Suppressor macrophage (primary cell): ENCODE results near the gene USP12.

Experiments used
- DNase-seq, 4 experiments: peaks; one replicate each; pipeline ENCODE4 v3.0.0-alpha.2; 2020 to 2022

Gene USP12

DNA sequence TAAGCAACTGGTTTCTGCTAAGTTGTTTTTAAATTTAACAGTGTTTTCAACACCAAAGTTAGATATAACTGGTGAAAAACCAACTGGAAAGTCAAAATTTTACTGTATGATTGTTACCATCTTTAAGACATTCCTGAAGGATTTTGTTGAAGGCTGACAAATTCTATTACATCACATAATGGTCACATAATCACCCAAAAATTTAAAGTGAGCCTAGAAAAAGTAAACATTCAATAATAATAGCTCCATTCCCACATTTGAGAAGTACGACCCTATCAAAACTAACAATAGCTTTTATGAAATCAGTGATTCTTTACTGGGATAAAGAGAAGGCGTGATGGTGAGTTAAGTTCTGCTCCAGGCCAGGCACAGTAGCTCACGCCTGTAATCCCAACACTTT lies 51.6 kb downstream of the USP12 start:
- no peak for DNase-seq

DNA sequence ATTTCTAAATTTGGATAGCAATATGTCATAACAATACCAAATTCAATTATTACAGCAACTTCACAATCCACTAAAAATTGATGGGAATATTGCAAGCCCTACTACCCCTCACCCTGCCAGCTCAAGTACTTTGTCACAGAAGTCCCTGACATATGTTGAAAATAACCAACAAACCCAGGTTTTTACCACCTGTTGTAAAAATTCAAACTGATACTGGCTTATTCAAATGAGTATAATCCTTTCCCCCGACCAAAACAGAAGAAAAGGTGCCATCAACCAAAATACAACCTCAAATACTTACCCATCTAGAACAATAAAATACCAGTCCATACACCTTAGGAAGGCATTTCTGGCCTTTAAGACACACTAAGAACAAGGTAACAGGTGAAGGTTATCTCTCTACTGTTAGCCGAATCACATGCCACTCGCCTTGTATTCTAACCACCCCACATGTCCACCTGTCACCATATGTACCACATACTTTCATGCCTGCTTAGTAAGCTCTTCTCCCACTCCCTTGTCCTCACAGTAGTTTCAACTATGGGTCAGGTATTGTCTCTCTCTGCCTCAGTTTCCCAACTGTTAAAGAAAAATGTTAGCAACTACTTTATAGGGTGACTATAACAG lies 53.1 kb downstream of the USP12 start:
- no peak for DNase-seq

DNA sequence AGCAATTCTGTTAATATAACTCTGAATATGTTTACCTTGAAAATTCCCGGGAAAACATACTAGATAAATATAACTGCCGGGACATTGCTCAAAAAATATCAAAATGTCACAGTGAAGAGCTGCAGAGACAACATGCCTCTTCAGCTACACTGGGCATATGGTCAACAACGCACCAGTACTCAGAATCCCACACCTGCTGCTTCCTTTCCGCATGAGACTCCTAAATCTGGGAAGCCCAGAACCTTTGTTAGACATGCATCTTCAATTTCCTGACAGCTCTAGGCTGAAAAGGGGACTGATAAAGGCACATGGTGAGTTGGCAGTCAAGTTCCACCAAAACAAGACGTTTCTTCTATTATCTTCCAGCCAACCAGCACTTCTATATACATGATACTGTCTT lies 53.7 kb downstream of the USP12 start:
- no peak for DNase-seq

DNA sequence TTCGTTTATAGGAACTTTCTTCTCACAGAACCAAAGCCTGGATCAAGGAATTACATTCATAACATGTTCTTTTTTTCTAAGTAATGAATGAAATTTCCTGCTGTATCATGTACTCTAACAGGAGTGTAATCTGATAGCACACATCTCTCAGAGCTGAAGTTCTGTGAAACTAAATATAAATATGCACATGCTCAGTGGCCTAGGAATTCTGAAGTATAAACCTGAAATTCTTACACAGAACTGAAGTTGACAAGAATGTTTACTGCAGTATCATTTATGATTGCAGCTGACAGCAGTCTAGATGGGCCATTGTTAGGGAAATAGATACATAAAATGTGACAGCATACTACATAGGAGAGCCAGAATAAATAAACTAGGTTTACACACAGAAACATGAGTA lies 54.5 kb downstream of the USP12 start:
- no peak for DNase-seq

DNA sequence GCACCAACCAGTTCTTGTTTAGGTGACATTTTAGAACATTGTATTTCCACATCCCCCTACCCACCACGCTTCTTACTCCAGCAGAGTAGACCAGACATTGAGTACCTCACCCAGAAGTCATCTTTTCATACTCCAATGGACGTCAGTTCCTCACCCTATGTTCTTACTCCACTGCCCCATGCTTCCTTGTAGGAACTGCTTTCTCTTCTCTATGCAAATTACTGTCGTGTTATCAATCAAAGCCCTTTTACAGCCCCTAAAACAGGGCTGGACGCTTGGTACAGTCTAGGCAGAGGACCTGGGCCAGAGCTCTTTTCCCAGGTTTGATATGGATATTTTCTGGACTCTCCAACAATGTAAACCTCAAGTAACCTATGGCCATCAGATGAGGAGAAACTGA lies 58.2 kb downstream of the USP12 start:
- DNase-seq, result no peak

DNA sequence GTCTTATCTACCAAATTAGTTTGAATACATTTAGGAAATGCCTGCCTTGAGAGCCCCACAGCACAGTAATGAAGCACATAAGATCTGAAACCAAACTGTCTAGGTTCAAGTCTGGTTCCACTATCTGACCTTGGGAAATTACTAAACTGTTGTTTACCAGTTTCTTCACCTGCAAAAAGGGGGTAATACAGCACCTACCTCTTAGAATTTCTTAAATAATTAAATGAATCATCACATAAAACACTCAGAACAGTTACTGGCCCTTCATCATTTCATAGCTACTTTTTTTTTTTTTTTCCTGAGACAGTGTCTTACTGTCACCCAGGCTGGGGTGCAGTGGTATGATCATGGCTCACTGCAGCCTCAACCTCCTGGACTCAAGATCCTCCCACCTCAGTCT lies 59.6 kb downstream of the USP12 start:
- no peak for DNase-seq

DNA sequence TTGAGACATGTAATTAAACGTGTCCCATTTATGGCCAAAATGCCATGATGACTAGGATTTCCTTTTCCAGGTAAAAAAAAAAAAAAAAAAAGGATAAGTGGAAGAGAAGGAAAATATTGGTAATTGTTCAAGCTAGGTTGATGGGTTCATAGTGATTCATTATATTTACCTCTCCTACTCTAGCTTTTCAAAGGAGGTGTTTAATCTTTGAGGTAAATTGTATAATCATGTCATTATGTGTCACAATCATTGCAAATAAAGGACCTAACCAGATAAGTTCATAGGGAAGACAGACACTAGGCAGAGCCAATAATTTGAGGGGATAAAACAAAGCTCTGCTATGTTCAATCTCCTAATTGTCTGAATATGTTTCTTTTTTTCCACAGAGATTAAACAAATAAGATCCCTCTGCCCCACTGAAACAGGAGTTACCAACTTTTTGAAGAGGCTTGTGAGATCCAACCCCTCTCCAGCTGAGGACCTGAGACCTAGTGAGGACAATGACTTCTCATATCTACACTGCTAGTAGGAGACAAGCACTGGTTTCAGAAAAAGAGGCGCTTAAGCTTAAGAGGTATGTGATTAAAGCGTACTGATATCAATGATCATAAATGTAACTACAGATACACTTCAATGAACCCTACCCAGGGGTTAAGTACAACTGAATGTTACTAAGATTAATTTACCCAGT lies 61.4 kb downstream of the USP12 start:
- no peak for DNase-seq

DNA sequence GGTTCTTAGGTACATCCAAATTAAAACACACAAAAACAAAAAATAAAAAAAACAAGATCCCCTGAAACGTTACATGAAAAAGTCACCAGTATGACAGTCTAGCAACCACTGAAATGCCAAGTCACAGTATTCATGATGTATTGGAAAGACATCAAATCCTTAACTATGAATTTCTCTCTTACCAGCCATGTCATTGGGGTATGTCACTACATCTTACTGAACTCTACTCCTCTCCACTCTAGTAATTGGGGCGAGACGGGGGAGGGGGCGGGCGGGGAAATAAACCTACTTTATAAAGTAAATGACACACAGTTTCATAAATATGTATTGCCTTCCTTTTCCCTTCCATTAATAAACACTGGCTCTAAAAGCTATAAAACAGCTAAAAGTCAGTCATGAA lies 65.5 kb downstream of the USP12 start:
- no peak for DNase-seq

DNA sequence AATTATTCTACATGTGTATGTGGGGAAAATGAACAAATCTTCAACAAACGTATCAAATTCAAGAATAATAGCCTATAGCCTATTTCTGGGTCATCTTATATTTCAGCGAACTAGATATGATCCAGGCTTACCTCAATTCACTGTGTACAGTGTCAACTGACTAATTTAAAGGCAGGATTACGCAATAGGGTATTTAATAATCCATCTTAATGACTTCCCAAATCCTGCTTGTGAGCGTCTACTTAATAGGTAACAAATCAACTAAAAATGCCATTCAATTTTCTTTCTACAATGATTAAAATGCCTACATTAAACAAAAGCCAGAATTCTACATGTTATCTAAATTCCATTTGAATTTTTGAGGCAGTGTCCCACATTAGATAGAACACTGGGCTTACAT lies 67.0 kb downstream of the USP12 start:
- peak in 1 of 4 experiments; percentile 20 for DNase-seq

DNA sequence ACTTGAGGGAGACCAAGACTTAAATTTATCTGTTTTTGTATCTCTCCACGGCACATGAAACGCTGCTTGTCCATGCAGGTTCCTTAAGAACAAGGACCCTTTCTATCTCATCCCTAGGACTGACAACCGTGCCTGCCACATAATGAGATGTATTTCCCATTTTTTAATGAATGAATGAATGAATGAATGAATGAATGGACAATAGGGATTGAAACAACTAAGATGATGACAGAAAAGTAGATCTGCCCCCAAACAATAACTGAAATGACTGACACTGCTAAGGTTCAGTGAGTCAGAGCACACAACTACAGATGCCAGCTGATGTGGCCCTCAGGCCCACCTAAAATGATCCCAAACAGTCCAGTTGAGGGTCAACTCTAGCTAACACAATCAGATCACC lies 69.8 kb downstream of the USP12 start:
- DNase-seq, result no peak

DNA sequence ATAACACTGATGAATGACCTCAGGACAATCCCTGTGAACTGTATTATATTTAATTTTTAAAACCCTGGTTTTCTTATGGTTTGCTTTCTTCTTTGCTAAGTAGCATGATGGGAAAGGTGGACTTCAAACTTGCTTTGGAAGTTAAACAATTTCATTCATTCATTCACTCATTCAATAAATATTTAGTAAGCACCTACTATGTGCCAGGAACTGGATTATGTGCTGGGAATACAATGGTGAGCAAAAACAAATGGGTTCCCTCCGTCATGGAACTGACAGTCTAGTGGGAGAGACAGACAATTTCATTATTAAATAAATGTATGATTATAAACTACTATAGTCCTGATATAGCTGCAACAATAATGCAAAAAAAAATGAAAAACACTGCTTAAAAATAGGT lies 70.3 kb downstream of the USP12 start:
- DNase-seq, result no peak

DNA sequence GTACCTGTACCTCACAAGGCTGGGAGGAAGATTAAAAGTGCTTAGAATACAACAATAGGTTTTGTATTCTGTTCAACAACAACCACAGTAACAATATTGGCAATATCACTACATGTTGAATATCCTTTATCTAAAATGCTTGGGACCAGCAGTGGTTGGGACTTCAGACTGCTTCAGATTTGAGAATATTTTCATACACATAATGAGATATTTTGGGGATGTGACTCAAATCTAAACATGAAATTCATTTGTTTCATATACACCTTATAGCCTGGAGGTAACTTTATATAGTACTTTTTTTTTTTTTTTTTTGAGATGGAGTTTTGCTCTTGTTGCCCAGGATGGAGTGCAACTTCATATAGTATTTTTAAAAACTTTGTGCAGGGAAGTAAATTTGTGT lies 73.9 kb downstream of the USP12 start:
- no peak for DNase-seq

DNA sequence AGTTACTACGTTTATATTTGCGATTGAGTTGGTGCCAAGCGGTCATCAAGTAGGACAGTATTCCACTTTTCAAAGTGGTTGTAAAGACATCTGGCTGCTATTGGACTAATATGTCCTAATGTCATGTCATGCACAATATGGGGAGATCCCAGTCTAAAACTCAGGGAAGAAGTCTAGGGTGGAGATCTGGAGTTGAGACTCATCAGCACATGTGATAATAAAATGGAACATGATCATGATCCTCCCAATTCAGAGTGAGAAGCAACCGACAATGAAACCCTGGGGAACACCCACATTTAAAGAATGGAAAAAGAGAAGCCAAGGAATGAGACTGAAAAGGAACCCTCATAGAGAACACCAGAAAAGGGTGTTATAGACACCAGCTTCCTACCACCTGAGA lies 80.2 kb downstream of the USP12 start:
- no peak for DNase-seq

DNA sequence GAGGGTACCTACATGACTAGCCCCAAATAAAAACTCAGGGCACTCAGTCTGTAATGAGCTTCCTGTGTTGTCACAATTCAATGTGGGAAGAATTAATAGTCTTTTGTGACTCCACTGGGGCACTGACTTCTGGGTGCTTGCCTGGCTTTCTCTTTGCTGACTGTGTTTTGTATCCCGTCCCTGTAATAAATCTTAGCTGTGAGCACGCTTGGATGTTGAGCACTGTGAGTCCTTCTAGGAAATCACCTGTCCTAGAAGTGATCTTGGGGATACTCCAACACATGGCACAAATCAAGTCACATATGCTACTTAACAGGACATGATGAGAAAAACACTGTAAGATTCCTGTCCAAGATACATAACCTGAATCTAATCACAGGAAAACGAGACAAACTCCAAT lies 83.0 kb downstream of the USP12 start:
- no peak for DNase-seq

DNA sequence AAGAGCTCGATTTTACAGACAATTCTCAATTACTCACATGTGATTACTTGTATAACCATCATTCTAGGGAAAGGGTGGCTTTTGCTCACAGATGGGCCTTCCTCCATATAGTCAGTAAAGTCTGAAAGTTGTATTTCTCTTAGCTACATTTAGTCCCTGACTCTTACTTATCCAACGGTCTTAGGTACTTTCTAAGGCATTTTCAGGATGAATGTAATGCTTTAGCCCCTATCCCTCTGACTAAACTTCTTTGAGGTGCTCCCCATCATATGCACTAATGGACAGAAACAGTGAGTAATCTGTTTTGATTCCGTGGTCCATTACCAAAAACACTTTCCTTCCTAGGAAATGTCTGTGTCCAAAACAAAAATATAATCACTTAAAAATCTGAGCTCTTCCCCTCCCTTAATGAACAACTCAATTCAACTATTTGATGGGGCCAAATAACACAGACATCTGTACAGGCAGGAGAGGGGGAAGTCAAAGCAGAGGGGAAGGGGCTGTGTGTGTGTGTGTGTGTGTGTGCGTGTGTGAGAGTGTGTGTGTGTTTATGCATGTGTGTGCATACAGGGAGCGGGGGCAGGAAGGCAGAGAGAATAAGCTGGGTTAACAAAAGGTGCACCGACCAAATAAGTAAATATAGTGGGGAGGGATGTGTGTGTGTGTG lies 84.9 kb downstream of the USP12 start:
- DNase-seq, result no peak

DNA sequence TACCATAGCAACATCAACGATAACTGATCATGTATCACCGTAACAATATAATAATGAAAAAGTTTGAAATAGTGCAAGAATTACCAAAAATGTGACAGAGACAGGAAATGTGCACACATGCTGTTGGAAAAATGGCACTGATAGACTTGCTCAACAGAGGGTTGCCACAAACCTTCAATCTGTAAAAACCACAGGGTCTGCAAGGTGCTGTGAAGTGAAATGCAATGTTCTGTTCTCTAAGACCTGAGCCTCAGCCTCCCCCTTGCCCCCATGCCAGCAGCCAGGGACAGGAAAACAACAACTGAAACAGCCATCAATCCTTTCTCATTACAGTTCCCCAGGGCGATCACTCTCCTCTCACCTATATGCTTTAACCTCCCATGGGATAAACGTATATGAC lies 88.4 kb downstream of the USP12 start:
- DNase-seq, result no peak

DNA sequence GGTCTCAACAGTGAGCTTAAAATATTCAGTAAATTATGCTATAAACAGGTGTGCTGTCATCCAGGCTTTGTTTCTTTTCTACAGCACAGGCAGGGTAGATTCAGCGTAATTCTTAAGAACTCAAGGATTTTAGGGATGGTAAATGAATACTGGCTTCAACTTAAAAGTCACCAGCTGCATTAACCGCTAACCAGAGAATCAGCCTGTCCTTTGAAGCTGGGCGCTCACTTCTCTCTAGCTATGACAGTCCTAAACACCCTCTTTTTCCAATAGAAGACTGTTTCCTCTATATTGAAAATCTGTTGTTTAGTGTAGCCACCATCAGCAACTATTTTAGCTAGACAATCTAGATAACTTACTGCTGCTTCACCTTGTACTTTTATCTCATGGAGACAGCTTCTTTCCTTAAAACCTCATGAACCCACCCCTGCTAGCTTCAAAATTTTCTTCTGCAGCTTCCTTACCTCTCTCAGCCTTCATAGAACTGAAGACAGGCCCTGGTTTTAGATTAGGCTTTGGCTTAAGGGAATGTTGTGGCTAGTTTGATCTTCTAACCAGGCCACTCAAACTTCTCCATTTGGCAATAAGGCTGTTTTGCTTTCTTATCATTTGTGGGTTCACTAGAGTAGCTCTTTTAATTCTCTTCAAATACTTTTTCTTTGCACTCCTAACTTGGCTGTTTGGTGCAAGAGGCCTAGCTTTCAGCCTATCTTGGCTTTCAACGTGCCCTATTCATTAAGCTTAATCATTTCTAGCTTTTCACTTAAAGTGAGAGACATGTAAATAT lies 89.5 kb downstream of the USP12 start:
- DNase-seq, result no peak

DNA sequence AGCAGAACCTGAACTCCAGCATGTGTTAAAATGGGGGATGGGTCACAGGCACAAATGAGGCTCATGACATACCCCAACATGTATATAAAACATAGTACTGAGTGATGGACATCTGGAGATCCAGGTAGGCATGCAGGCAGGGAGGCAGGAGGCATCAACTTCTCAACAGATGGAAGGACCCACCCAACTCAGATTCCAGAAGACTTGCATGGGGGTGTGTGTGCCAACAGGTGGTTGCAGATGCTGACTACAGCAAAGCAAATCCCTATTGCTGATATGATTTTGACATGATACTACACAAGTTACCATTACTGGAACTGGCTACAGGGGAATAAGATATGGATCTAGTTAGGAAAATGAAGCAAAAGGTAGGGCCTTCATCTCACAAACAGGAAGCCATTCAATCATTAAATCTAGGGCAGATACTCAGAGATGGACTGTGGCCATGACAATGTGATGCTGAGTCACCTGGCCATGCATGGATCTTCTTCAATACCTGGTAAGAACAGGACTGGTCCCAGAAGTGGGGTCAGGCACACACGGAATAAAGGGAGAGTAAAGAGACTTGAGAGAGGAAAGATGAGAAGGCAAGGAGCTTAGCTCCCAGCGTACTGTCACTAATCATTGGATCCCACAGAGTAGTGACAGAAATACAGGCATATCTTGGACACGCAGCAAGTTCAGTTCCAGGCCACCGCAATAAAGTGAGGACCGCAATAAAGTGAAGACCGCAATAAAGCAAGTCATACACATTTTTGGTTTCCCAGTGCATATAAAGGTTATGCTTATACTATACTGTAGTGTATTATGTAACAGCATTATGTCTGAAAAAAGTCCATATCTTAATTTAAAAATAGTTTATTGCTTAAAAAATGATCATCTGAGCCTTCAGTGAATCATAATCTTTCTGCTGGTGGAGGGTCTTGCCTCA lies 91.3 kb downstream of the USP12 start:
- DNase-seq, result no peak

DNA sequence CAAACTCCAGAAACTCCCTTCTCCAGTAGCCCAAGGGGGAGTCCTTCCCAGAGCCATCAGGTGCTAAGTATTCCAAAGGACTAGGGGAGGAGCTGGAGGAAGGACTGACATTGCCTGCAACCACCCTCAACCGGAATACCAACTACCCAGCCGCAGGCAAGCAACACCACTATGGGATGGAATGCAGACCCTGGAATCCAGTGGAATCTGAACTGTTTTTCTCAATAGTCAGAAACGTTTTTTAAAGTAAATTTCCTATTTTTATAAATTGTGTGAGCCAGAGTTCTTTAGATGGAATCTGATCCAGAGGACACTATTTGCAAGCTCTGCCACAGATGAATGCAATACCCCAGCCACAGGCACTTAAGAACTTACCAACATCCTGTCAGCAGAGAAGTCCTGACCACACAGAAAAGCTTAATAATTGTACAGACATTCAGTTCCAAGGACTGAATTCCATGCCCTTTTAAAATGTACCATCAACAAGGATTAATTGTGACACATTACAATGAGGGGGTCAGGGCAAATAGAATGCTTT lies 92.1 kb downstream of the USP12 start:
- no peak for DNase-seq

DNA sequence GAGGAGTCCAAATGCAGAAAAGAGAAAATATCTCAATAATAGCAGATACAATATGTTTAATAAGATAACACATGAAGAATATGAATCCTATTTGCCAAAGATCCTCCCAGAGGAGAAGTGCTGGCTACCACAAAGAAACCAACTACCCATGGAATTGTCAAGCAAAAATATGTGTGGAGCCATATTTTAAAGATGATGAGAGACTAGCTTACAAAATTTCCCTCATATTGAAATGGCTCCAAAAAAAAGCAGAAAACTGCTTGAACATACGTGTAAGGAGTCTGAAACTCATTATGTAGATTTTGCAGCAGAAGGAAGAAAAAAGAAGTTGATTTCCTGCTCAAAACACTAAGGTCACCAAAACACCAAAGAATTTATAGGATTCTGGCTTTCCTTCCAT lies 94.2 kb downstream of the USP12 start:
- no peak for DNase-seq

DNA sequence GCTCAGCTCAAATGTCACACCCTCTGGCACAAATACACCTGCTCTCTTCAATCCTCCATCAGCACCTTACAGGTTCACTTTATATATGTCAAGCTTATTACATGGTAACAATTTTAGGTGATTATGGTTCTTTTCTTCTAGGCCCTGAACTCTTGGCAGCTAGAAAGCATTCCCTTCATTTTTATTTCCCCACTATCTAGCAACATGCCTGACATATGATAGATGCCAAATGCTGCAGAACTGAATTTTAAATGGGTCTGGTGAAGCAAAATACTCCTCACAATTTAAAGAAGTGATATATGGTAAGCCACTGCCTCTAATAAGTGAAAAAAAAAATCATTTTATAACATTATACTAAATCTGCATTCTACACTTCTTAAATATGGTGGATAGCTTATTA lies 95.2 kb downstream of the USP12 start:
- DNase-seq, result no peak

DNA sequence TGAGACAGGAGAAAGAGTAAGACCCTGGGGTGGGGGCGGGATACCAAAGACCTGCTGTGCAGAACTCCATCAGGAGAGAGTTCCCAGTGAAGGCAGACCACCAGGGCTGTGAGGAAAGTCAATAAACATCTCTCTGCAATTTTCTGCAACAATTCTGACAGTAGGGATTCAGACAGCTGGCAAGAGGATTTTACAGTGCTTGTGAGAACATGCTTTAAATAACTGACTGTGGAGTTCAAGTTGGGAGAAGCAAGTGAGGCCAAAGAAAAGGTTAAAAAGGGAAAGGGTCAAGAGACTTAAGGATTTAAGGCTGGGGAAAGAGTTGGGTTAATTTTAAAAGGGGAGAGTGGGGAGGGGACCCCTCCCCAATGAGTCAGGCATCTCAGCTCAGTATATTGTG lies 98.4 kb downstream of the USP12 start:
- no peak for DNase-seq
